Activated CD8-positive, alpha-beta memory T cell treated with anti-CD3 and anti-CD28 coated beads for 1 hour (primary cell): ENCODE data around the gene CAPN9.
"Not testable (repeated sequence)": the region's sequence is repeated elsewhere in the genome, so short reads cannot be mapped to it uniquely, and the experiment has no call there.

ENCODE experiments used
- DNase-seq, 2 donors: peaks; one replicate each; pipeline ENCODE4 v3.0.0-alpha.2; 2020; ENCODE audit warnings: low read depth in 1 of 2; ENCODE audit errors: extremely low read depth in 1 of 2

CAPN9 gene

GRCh38 chr1:230747890-230748800 lies 957 bp downstream of the CAPN9 start:
- DNase-seq: no peak

- no peak for DNase-seq
Observed at GRCh38 chr1:230749150-230749549, 2.0 kb downstream of the CAPN9 start.

DNA sequence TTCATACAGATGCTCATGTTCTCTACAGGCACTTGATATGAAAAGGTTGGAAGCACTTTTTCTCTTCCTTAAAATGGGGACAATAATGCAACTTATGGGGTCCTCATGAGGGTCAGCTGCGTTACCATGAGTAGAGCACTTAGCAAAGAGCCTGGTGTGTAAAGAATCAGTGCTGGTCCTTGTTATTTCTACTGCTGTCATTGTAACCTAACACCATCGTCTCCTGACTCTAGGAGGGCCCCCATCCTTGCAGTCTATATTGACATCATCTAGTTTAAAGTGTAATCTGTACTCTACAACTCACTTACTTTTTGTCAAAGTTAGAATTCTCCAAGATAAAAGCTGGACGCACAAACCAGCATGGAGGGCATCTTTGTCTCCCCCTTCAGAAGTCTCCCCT lies 2.4 kb downstream of the CAPN9 start:
- DNase-seq: no peak

GRCh38 chr1:230750576-230750975 lies 3.4 kb downstream of the CAPN9 start:
- DNase-seq: no peak

- DNase-seq: no peak
Observed at GRCh38 chr1:230750986-230751625, 3.9 kb downstream of the CAPN9 start.

GRCh38 chr1:230752407-230752806 lies 5.2 kb downstream of the CAPN9 start:
- DNase-seq: no peak

DNA sequence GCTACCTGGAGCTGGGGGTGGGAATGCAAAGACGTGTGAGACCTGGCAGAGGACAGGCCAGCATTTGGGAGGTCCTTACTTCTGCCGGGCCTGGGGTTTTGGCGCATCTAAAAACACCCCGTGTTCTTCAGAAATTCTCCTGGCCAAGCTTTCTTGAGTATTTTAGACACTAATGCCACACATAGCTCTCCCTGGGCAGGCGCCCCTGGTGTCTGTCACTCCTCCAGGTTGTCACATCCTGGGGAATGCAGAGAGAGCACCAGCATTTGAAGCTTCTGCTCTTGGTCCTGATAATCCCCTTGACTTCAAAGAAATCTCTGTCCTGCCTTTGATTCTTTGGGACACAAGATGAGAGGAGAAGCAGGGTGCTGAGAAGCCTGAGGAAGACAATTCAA lies 6.0 kb downstream of the CAPN9 start:
- DNase-seq: no peak

- DNase-seq: no peak
Observed at GRCh38 chr1:230753586-230754251, 6.5 kb downstream of the CAPN9 start.

DNA sequence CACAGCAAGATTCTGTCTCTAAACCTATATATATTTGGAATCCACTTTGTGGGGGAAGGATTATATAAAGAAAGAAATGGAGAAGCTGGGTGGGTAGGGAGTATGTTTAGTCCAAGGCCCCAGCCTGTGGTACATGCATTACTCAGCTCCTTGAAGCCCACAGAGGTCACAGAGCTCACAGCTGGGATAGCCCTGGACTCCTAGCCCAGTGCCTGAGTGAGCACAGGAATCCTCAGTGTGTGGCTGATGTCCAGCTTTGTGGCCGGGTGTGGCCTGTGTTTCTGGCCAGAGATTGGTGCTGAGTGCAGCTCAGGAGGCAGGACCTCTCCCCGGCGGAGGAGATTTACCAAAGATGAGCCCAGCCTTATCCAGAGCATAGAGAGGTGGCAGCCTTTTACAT lies 7.6 kb downstream of the CAPN9 start:
- no peak for DNase-seq

- DNase-seq: no peak
Observed at GRCh38 chr1:230757856-230758708, 10.9 kb downstream of the CAPN9 start.

DNA sequence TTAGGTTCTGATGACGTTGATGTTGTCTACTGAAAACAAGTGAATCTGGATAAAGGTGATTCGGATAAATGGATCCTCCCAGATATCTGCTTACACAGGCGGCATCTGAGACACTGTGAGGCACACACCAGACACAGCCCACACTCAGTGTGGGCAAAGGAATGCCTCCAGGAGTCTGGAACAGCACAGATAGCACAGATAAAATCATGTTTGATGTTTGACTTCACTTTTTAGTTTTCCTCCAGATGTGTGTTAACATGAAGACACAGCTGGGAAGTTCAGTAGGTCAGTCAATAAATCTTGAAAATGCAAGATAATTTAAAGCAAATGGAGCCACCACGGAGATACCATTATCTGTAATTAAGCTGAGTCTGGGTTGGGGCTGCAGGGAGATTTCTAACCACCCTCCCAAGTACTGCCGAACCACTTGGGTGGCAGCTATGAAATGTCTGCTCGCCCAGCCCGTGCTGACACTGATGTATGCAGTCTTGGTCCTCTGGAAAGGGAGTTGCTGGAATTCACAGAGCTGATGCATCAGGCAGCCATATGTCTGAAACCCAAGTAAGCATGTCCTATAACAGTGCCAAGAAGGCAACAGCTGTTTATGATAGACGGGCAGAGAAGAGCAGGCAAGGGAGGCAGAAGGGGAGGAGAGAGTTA lies 11.7 kb downstream of the CAPN9 start:
- no peak for DNase-seq

DNA sequence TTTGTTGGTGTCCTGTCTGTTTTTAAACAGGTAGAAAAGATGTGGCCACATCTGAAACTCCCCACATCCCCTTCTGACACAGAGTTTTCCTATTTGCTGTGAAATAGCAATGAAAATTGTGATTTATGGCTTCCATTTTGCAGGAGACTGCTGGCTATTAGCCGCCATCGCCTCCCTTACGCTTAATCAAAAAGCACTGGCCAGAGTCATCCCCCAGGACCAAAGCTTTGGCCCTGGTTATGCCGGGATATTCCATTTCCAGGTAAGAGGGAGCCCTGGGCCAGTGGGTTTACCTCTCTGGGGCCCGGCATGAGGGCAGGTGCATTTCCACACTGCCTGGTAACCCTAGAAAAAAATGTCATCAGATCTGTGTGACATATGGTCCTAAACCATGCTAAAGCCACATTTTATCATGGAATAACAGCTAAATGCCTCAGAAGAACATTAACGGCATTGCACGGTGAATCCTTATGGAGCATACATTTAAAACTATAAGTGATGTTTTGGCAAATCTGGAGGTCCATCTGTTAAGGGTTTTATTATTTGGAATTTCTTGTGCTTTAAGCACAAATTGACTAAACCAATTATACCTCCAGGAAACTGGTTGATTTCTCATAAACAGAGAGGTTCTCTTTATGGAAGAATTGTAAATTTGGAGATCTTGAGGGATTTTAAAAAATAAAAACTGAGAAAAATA lies 12.3 kb downstream of the CAPN9 start:
- DNase-seq: no peak

DNA sequence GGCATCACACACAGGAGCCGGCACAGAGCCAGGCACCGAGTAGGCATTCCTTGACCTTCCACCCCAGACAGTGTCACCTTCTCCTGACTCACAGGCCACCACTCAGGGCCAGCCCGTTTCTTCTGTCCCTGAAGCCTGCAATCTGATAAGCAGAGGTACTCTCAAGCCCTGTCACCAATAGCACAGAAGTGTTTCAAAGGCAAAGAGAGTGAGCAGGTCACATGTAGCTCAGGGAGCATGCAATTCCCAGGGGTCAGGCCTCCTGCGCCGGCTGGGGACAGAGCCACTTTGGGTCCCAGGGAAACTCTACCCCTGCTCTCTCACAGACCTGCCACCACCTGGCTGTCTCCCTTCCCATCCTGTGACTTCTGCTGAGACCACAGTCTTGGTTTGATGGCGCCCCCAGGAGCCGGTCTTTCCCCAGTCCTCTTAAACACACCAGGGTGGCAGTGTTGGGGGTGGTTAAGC lies 13.2 kb downstream of the CAPN9 start:
- DNase-seq: no peak

- no peak for DNase-seq
Observed at GRCh38 chr1:230761443-230762167, 14.4 kb downstream of the CAPN9 start.

- DNase-seq: no peak
Observed at GRCh38 chr1:230763927-230764591, 16.9 kb downstream of the CAPN9 start.

- no peak for DNase-seq
Observed at GRCh38 chr1:230766318-230766717, 19.1 kb downstream of the CAPN9 start.

- not testable (repeated sequence) for DNase-seq
Observed at GRCh38 chr1:230767859-230768612, 20.8 kb downstream of the CAPN9 start.
